Stimulated activated CD8-positive, alpha-beta memory T cell treated with anti-CD3 and anti-CD28 coated beads, Interleukin-2, amount 100 ng/mL, for 48 hours (primary cell): ENCODE results near the gene SIMC1.

Experiments
- DNase-seq, 2 donors: peaks; one replicate each; pipeline ENCODE4 v3.0.0-alpha.2; 2020; ENCODE audit warnings: low read depth in 2 of 2

The SIMC1 gene

GRCh38 chr5:176387384-176387925 lies 149.2 kb downstream of the SIMC1 start:
- no peak for DNase-seq

- DNase-seq = peak in 1 of 2 donors; percentile 3
These were observed 149.8 kb downstream of the SIMC1 start for GRCh38 chr5:176388003-176388443.

- peak; percentile 98 to 99 for DNase-seq
These were observed 150.4 kb downstream of the SIMC1 start, which contains the start of the genes HIGD2A and NOP16 for GRCh38 chr5:176388444-176389134. Gene HIGD2A (plus strand): TSS chr5:176388751. CDS start chr5:176388820, 69 bp downstream. Gene NOP16 (minus strand): TSS chr5:176388598. CDS start chr5:176388539, 59 bp downstream.

GRCh38 chr5:176389135-176390123 lies 151.2 kb downstream of the SIMC1 start:
- DNase-seq = no peak

GRCh38 chr5:176391479-176391878 lies 153.3 kb downstream of the SIMC1 start:
- DNase-seq = no peak

- DNase-seq = no peak
These were observed 153.8 kb downstream of the SIMC1 start for GRCh38 chr5:176391999-176392398.

GRCh38 chr5:176392526-176392925 lies 154.3 kb downstream of the SIMC1 start:
- no peak for DNase-seq

GRCh38 chr5:176394096-176394495 lies 155.9 kb downstream of the SIMC1 start:
- DNase-seq = no peak

- DNase-seq = no peak
These were observed 156.9 kb downstream of the SIMC1 start for GRCh38 chr5:176394881-176395675.
